Stimulated activated CD4-positive, alpha-beta T cell treated with anti-CD3 and anti-CD28 coated beads, Interleukin-4, amount 100 ng/mL, for 24 hours (primary cell): ENCODE data around the gene C19orf85.
"Not testable (repeated sequence)": the region's sequence is repeated elsewhere in the genome, so short reads cannot be mapped to it uniquely, and the experiment has no call there.

ENCODE experiments used
- DNase-seq: peaks from one replicate; pipeline ENCODE4 v3.0.0-alpha.2; 2020

Gene C19orf85

GRCh38 chr19:55436847-55437246 lies 27.7 kb downstream of the C19orf85 start:
- DNase-seq = no peak

GRCh38 chr19:55435020-55435419 lies 29.5 kb downstream of the C19orf85 start:
- no peak for DNase-seq

DNA sequence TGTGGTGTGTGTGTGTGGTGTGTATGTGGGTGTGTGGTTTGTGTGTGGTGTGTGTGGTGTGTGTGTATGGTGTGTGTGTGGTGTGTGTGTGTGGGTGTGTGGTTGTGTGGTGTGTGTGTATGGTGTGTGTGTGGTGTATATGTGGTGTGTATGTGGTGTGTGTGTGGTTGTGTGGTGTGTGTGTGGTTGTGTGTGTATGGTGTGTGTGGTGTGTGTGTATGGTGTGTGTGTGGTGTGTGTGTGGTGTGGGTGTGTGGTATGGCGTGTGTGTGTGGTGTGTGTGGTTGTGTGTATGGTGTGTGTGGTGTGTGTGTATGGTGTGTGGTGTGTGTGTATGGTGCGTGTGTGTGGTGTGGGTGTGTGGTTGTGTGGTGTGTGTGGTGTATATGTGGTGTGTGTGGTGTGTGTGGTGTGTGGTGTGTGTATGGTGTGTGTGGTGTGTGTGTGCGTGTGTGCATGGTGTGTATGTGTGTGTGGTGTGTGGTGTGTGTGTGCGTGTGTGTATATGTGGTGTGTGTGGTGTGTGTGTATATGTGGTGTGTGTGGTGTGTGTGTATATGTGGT lies 30.1 kb downstream of the C19orf85 start:
- DNase-seq = no peak

DNA sequence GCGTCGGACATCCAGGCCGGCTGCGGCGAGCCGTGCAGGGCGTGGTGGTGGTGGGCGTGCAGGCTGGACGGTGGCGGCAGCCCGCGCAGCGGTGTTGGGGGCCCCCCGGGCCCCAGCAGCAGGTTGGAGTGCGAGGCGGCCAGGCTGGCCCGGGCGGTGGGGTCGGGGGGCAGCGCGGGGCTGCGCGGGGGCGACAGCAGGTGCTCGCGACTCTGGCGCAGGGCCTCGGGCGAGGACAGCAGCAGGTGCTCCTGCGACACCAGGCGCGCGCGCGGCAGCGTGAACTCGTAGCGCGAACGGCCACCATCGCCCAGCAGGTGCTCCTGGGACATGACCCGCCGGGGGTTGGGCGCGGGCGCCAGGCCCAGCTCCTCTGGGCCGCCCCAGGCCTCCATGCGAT lies 31.3 kb downstream of the C19orf85 start:
- no peak for DNase-seq

- DNase-seq = no peak
Measured at GRCh38 chr19:55432241-55432959, 32.2 kb downstream of the C19orf85 start.

GRCh38 chr19:55431183-55431582 lies 33.4 kb downstream of the C19orf85 start:
- no peak for DNase-seq

- DNase-seq = no peak
Measured at GRCh38 chr19:55426042-55426441, 38.5 kb downstream of the C19orf85 start.

DNA sequence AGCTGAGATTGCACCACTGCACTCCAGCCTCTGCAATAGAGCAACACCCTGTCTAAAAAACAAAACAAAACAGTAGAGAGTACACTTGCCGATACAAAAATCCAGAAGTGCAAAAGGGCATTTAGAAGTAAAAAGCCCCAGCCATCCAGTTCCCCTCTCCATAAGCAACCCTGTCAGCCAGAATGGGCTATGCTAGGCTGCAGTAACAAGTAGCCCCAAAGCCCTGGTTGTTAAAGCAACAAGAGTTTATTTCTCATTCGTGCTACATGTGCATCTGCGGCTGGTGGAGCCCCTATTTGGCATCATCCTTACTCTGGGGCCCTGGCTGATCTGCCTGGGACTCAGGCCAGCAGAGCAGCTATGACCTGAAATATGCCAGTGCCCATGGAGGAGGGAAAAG lies 40.0 kb downstream of the C19orf85 start:
- DNase-seq = no peak

DNA sequence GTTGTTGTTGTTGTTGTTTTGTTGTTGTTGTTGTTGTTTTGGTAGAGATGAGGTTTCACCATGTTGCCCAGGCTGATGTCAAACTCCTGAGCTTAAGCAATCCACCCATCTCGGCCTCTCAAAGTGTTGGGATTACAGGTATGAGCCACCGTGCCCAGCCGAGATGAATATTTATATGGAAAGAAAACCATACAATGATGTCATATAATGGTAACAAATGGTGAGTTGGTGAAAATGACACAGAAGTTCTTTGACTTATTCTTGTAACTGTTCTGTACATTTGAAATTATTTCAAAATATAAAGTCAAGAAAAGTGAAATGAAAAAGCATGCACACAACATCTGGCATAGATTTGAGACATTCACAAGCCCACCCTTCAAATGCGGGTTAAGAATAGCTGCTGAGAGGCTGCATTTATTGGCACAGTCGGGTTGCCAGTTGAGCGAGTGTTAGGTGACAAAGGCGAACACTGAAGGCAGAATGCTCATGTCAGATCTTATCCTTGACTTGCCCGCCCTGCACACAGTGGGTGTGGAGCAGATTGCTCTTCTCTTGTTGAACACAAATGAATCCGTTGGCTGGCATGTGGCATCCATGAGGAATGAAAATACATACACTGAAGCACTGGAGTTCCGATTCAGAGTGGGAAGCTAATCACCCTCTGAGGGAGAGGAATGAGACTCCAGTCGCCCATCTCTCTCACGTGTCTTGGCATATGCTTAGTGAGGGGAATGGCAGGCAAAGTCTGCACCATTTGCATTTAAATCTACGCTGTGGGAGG lies 41.1 kb downstream of the C19orf85 start:
- no peak for DNase-seq

GRCh38 chr19:55421281-55421680 lies 43.3 kb downstream of the C19orf85 start:
- not testable (repeated sequence) for DNase-seq

- DNase-seq = no peak
Measured at GRCh38 chr19:55419624-55420236, 44.8 kb downstream of the C19orf85 start.

DNA sequence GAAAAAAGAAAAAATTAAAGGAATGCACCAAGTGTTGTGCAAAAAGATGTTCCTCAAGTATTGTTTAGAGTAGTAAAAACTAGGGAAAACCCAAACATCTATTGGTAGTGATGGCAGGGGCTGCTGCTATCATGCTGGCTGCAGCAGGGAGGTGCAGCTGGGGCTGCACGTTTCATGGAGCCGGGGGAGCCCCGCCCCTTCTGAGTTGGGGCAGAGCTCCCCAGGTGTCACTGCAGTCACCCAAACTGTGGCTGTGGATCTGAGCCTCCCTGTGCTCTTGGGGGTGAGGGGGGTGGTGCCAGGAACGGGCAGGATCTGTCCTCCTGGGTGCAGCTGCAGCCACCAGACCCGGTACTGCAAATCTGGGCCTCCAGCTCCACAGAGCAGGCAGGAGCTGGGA lies 45.4 kb downstream of the C19orf85 start:
- no peak for DNase-seq

GRCh38 chr19:55418185-55418584 lies 46.4 kb downstream of the C19orf85 start:
- DNase-seq = peak; percentile 62
